IgD-negative memory B cell (primary cell): ENCODE measurements around the gene KRT38. TPM values are rescaled to one million over a fixed set of nuclear protein-coding genes. Genes with fewer than 3 reads are reported as not detected.

Source experiments
- H3K27ac Mint-ChIP-seq, 3 donors: one replicate each; pipeline ENCODE4 v1.8.0; 2020 to 2022; ENCODE audit warnings: mild to moderate bottlenecking in 3 of 3, mixed read lengths in 3 of 3, moderate library complexity in 1 of 3
- H3K27me3 Mint-ChIP-seq: one replicate; pipeline ENCODE4 v1.8.0; 2021; ENCODE audit warnings: mixed read lengths
- H3K36me3 Mint-ChIP-seq: one replicate; pipeline ENCODE4 v1.8.0; 2020; ENCODE audit warnings: mild to moderate bottlenecking, mixed read lengths
- H3K4me1 Mint-ChIP-seq, 3 donors: one replicate each; pipeline ENCODE4 v1.8.0; 2020 to 2022; ENCODE audit warnings: mixed read lengths in 3 of 3, mild to moderate bottlenecking in 1 of 3
- H3K4me3 Mint-ChIP-seq, 4 donors: one replicate each; pipeline ENCODE4 v1.8.0; 2020 to 2022; ENCODE audit warnings: mild to moderate bottlenecking in 4 of 4, mixed read lengths in 4 of 4, moderate library complexity in 3 of 4
- H3K9me3 Mint-ChIP-seq, 3 donors: one replicate each; pipeline ENCODE4 v1.8.0; 2020 to 2021; ENCODE audit warnings: mixed read lengths in 3 of 3, mild to moderate bottlenecking in 1 of 3
- polyA plus RNA-seq: library from polyadenylated mRNA; unstranded; fragments of 300-500 nt; fragmentation: Illumina TruSeq; gene quantifications from one replicate; pipeline ENCODE4 v1.2.3, GENCODE V29; 2021

Gene KRT38
- polyA plus RNA-seq, 1 donor from 2014 or later, result not detected

DNA sequence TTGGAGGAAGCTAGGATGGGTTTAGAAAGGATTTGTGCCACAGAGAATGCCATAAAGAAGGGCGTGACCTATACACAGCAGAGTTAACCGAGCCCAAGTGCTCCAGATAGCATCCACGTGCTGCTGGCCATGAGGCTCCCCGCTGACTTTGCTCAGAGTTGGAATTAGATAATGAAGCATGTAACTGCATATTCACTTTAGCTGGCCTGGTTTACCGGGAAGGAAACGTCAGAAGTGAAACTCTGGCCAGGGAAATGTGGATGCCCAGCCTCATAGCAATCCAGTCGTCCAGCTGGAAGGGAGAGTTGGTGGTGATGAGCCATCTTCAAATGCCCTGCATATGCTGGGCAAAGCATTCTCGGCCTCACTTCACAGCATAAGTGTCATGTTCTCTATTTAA, 34.1 kb upstream of the KRT38 start:
- Mint-ChIP-seq H3K27me3 (peaks cover 2% of the 10 kb centered on the region), H3K27ac (no peak overlapping the region), H3K4me1 (no peaks in the 10 kb centered on the region), H3K4me3 (no peak overlapping the region), H3K9me3 (peaks cover 0 to 11% (median 2%) of the 10 kb centered on the region in 3 donors), H3K36me3 (no peaks in the 10 kb centered on the region)

DNA sequence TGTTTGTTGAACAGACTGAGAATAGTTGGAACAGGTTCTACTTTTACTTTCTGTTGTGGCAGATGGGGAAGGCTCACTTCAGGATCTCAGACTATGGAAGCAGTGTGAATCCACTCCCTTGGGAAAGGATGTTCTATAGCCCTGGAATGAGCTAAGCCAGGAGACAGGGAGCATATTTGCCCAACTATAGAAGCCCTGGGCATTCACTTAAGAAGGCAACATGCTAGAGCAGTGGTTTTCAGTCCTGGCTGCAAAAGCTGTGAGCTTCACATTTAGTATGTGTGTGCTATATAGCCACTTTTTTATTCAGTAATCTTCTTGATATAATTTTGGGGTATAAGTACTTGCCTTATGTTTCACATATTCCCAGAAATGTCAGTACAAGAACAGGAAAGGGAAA, 27.6 kb upstream of the KRT38 start:
- H3K27me3 Mint-ChIP-seq, result peaks cover 17% of the 10 kb centered on the region
- H3K4me1 Mint-ChIP-seq, result no peaks in the 10 kb centered on the region
- peaks cover 0 to 20% (median 19%) of the 10 kb centered on the region in 3 donors for H3K9me3 Mint-ChIP-seq
- H3K36me3 Mint-ChIP-seq, result no peaks in the 10 kb centered on the region
- no peak overlapping the region for H3K4me3 Mint-ChIP-seq
- no peak overlapping the region for H3K27ac Mint-ChIP-seq

DNA sequence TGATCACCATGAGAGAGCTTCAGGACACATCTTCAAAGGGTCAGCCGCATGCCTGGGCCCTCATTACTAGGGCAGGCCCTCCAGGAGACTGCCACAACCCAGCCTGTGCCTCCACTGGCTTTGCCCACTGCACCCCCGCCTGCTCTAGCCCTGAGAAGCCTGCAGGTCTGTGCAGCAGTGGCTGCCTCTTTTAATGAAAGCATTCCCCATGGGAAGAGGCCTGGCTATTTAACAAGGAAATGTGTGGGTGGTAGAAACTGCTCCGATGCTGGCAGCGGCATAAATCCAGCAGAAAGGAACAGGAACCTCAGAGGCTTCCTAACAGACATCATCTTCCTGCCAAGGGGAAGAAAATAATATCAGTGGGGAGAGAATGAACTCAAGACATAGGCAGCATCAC, 26.8 kb upstream of the KRT38 start:
- Mint-ChIP-seq H3K4me3 (no peak overlapping the region), H3K27me3 (peaks cover 16% of the 10 kb centered on the region), H3K36me3 (no peaks in the 10 kb centered on the region), H3K4me1 (no peaks in the 10 kb centered on the region), H3K27ac (no peak overlapping the region), H3K9me3 (peaks cover 0 to 20% (median 17%) of the 10 kb centered on the region in 3 donors)

DNA sequence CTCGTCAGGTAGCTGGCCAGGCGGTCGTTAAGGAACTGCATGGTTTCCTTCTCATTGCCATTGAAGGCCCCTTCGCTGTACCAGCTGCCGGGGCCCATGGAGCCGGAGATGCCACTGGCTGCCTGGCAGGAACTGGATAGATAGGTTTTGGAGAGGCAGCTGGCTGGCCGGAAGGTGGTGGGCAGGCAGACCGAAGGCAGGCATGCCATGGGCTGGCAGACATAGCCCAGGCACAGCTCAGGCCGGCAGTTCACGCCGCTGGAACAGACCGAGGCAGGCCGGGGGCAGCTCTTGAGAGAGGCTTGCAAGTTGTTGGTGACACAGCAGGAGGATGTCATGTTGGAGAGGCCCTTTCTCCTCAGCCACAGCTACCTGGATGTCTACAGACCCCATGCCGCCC, 26.2 kb upstream of the KRT38 start, which contains the start of gene KRT32:
TSS of gene KRT32 (minus strand) at position 399 of the 400 bp plus-strand sequence. CDS start at position 338, 61 bp downstream.
- Mint-ChIP-seq H3K27ac (no peak within 1 kb of the TSS), H3K36me3 (no peaks in the 10 kb centered on the region), H3K4me3 (no peak within 1 kb of the TSS), H3K9me3 (peaks cover 0 to 18% (median 17%) of the 10 kb centered on the region in 3 donors), H3K27me3 (peaks cover 16% of the 10 kb centered on the region), H3K4me1 (no peaks in the 10 kb centered on the region)

DNA sequence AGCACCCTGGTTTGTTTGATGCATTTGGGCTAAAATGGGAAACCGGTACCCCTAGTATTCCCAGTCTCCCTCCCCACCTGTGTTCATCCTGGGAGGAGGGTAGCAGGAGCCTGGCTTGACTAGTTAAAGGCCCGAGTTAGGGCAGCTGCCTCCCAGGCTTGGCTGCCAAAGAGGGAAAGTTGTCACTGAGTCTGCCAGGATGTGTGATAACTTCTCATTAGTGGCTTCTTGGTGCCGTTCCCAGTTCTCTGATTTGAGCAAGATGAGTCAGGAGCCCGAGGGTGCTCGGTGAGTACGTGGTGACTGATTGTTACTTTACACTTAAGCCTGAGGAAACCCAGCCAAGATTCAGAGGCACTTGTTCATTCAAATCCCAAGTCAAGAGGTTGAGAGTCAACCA, 23.9 kb upstream of the KRT38 start:
- peaks cover 16% of the 10 kb centered on the region for H3K27me3 Mint-ChIP-seq
- H3K36me3 Mint-ChIP-seq, result no peaks in the 10 kb centered on the region
- peaks cover 0 to 15% (median 8%) of the 10 kb centered on the region in 3 donors for H3K9me3 Mint-ChIP-seq
- no peaks in the 10 kb centered on the region for H3K4me1 Mint-ChIP-seq
- no peak overlapping the region for H3K4me3 Mint-ChIP-seq
- peak overlapping the region in 1 of 3 donors; percentile 87 for H3K27ac Mint-ChIP-seq

DNA sequence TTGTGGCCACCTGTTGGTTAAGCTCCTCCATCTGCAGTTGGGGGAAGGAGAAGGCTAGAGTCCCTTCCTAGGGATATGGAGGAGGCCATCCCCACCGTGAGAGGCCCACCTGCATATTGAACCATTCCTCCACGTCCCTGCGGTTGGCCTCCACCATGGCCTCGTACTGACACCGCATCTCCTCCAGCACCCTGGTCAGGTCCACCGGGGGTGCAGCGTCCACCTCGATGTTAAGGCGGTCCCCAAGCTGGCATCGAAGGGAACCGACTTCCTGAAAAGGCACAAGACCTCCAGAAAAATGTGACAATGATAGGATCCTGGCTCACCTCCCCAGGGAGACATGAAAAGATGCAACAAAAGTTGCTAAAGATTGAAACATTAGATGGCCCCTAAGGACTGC, 23.4 kb upstream of the KRT38 start:
- Mint-ChIP-seq H3K36me3 (no peaks in the 10 kb centered on the region), H3K27ac (peak overlapping the region in 1 of 3 donors; percentile 87), H3K9me3 (peaks cover 0 to 11% (median 8%) of the 10 kb centered on the region in 3 donors), H3K4me1 (no peaks in the 10 kb centered on the region), H3K27me3 (peaks cover 16% of the 10 kb centered on the region), H3K4me3 (no peak overlapping the region)

DNA sequence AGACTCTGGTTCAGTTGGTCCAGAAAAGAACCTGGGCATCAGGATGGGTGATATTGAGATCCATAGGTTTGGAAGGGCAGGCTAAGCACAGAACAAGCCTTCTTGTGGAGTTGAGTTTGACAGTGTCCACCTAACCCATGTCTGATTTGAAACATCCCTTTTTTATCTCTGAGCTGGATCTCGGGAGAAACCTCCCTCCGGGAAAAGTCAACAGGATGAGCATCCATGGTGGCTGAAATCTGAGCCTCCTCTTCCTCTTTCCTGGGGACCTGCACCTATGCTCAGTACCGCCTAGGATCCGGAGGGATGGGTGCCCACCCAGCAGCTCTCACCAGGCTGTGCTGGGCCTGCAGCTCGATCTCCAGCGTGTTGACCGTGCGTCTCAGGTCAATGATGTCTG, 23.0 kb upstream of the KRT38 start:
- no peaks in the 10 kb centered on the region for H3K4me1 Mint-ChIP-seq
- peaks cover 0 to 10% (median 8%) of the 10 kb centered on the region in 3 donors for H3K9me3 Mint-ChIP-seq
- no peak overlapping the region for H3K4me3 Mint-ChIP-seq
- no peak overlapping the region for H3K27ac Mint-ChIP-seq
- H3K36me3 Mint-ChIP-seq, result no peaks in the 10 kb centered on the region
- peaks cover 15% of the 10 kb centered on the region for H3K27me3 Mint-ChIP-seq

DNA sequence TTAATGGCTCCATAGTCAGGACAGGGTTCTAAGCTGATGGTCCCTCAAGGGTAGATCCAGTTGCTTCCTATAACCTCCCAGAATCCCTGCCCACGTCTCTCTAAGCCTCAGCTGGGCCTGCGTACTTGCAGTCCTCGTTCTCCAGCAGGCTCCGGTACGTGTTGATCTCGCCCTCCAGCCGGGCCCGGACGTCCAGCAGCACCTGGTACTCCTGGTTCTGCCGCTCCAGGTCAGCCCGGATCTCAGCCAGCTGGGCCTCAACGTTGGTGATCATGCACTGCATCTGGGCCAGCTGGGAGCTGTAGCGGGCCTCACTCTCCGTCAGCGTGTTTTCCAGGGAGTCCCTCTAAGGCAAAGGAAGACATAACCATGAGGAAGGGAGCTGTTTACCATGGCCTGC, 21.9 kb upstream of the KRT38 start:
- Mint-ChIP-seq H3K36me3 (no peaks in the 10 kb centered on the region), H3K4me1 (no peaks in the 10 kb centered on the region)

DNA sequence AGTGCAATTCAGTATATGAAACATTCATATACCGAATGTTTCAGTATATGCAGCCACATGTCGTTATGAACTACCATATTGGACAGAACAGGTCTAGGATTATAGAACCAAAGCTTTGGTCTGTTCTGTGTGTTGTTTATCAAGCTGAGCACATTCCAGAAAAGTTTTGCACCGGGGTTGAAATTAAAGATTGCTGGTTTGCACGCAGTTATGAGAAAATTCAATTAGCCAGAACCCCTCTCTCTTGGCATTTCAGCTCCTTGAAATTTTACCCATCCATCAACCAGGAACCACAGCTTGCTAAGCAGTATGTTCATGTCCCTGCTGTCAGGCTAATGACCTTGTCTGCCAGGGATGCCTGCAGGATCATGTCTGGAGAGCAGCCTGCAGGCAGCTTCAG, 16.9 kb upstream of the KRT38 start:
- H3K4me1 Mint-ChIP-seq, result no peaks in the 10 kb centered on the region
- H3K27ac Mint-ChIP-seq, result no peak overlapping the region
- H3K27me3 Mint-ChIP-seq, result peaks cover 13% of the 10 kb centered on the region
- no peak overlapping the region for H3K4me3 Mint-ChIP-seq
- peaks cover 0 to 2% (median 0%) of the 10 kb centered on the region in 3 donors for H3K9me3 Mint-ChIP-seq
- H3K36me3 Mint-ChIP-seq, result no peaks in the 10 kb centered on the region

More for the DNA sequence above, 21.9 kb upstream of the KRT38 start:
- H3K4me3 Mint-ChIP-seq, result no peak overlapping the region
- peaks cover 13% of the 10 kb centered on the region for H3K27me3 Mint-ChIP-seq
- H3K27ac Mint-ChIP-seq, result no peak overlapping the region
- peaks cover 0 to 5% (median 1%) of the 10 kb centered on the region in 3 donors for H3K9me3 Mint-ChIP-seq

DNA sequence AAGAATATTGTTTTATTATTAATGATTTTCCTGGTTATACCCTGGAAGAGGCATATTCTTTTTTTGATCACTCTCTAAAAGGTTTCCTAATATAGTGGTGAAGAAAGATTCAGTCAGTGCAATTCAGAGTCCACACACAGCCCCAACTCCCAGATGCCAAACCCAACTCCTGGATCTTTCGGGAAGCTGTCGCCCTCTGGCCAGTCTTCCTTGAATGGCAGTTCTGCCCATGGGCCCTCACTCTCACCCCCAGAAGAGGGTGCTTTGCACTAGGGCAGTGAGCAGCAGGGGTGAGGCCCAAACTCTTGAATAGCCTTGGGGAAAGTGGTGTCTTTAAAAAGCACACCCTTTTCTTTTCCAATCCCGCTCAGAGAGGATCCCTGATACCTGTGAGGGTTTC, 15.4 kb upstream of the KRT38 start:
- no peaks in the 10 kb centered on the region for H3K36me3 Mint-ChIP-seq
- no peaks in the 10 kb centered on the region for H3K4me1 Mint-ChIP-seq
- no peak overlapping the region for H3K4me3 Mint-ChIP-seq
- peaks cover 0 to 2% (median 0%) of the 10 kb centered on the region in 3 donors for H3K9me3 Mint-ChIP-seq
- peaks cover 13% of the 10 kb centered on the region for H3K27me3 Mint-ChIP-seq
- no peak overlapping the region for H3K27ac Mint-ChIP-seq

DNA sequence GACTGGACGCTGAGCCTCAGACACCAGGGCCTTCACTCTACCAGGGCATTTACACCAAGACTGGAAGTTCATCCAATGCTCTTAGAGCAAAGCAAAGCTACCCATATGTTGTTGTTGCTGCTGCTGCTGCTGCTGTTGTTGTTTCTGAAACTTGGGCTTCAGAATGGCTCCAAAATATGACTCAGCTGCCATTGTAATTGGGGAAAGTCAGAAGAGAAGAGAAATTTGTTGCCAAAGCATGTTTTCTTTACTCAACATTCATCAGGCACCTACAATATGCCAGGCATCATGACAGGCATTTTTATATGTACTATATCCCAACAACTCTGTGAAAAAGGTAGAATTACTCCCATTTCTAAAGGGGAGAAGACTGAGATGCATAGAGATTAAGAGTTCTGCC, 14.5 kb upstream of the KRT38 start:
- H3K4me1 Mint-ChIP-seq, result no peaks in the 10 kb centered on the region

DNA sequence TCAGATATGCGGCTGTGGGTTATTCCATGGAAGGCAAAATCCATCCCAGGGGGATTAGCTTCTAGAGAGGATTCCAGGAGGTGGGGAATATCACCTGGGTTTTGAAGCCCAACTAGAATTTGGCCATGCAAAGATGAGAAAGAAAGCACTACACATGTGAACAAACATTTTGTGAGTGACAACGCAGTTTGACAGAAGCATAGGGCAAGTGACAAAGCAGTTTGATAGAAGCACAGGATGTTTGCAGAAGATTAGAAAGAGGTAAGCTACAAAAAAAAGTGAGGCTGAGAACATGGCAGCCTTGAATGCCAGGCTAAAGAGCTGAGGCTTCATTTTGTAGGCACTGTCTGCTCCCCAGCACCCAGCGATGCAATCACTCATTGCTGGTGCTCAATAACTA, 12.3 kb upstream of the KRT38 start:
- Mint-ChIP-seq H3K27me3 (peaks cover 10% of the 10 kb centered on the region), H3K36me3 (peaks cover 2% of the 10 kb centered on the region), H3K9me3 (peaks cover 0 to 2% (median 0%) of the 10 kb centered on the region in 3 donors), H3K4me3 (no peak overlapping the region), H3K27ac (peak overlapping the region in 1 of 3 donors; percentile 2), H3K4me1 (no peaks in the 10 kb centered on the region)

More for the DNA sequence above, 14.5 kb upstream of the KRT38 start:
- peaks cover under 1% of the 10 kb centered on the region for H3K36me3 Mint-ChIP-seq
- H3K27ac Mint-ChIP-seq, result no peak overlapping the region
- no peak overlapping the region for H3K4me3 Mint-ChIP-seq
- peaks cover 0 to 2% (median 0%) of the 10 kb centered on the region in 3 donors for H3K9me3 Mint-ChIP-seq
- H3K27me3 Mint-ChIP-seq, result peaks cover 15% of the 10 kb centered on the region

DNA sequence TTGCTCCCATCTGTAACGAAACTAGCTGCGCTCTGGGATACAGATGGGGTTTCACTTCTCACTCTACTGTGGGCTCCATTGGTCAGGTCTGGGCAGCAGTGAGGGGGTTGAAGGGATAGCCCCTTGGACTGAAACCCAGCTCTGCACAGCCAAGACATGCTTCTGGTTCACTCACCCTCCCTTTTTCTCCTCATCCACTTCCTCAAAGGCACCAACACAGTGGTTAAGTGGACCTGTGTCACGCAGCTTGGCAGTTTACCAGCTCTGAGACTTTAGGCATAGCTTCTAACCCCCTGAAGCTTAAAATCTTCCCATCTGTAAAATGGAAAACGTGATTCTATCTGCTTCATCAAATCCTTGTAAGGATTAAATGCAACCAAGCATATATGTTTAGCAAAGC, 11.5 kb upstream of the KRT38 start:
- Mint-ChIP-seq H3K27me3 (peaks cover 9% of the 10 kb centered on the region), H3K27ac (no peak overlapping the region), H3K9me3 (peaks cover 0 to 2% (median 0%) of the 10 kb centered on the region in 3 donors), H3K4me1 (no peaks in the 10 kb centered on the region), H3K36me3 (peaks cover 2% of the 10 kb centered on the region), H3K4me3 (no peak overlapping the region)

DNA sequence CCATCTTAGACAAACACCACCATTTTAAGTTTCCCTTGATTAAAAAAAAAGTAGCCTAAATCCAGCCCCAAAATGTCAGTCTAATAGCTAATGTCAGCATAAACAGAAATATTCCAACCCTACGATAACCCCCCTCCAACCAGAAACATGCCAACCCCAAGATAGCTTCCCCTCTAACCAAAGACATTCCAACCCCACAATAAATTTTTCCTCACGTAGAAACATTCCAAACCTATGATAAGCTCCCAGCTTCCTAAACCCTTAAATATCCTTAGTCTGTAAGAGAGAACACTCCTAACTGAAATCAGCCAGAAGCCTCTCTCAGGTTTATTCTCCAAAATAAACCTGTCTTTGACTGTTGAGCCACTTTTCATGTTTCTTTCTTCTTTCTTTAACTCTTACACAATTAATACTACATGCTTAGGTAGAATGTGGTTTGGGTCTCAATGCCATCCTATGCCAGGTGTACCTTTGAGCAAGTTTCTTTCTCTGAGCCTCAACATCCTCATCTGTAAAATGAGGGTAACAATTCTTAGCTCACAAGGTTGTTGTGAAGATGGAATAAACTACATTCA, 10.5 kb upstream of the KRT38 start:
- Mint-ChIP-seq H3K36me3 (peaks cover 2% of the 10 kb centered on the region), H3K27ac (no peak overlapping the region), H3K9me3 (peaks cover 0 to 2% (median 0%) of the 10 kb centered on the region in 3 donors), H3K27me3 (peaks cover 9% of the 10 kb centered on the region), H3K4me1 (no peaks in the 10 kb centered on the region), H3K4me3 (no peak overlapping the region)

DNA sequence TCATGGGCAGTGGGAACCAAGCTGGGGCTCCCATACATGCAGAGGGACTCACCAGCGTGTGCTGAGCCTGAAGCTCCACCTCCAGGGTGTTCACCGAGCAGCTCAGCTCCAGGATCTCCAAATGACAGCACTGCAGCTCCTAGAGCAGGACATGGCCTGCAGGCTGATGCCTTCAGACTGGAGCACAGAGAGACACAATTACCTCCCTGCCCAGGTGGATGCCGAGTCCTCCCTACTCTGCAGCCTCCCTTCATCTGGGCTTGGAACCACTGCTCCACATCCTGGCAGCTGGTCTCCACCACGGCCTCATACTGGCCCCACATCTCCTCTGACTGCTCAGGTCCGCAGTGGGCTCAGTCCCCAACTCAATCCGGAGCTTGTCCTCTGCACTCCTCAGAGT, 8.2 kb upstream of the KRT38 start:
- Mint-ChIP-seq H3K4me1 (no peaks in the 10 kb centered on the region), H3K4me3 (no peak overlapping the region), H3K36me3 (peaks cover 2% of the 10 kb centered on the region), H3K9me3 (peaks cover 0 to 2% (median 0%) of the 10 kb centered on the region in 3 donors), H3K27ac (no peak overlapping the region), H3K27me3 (peaks cover 4% of the 10 kb centered on the region)

DNA sequence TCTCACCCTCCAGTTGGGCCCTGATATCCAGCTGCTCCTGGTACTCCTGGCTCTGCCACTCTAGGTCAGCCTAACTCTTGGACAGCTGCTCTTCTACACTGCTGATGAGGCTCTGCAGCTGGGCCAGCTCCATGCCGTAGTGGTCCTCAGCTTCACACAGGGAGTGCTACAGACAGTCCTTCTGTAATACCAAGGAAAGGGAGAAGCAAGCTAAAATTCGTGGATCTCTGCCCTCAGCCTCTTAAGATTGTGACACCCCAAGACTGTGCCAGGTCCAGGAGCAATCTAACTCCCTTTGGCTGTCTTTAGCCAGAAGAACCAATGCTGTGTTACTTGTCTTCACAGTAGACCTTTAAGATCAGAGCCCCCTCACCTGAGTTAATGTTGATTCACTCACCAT, 7.7 kb upstream of the KRT38 start:
- H3K4me3 Mint-ChIP-seq, result no peak overlapping the region
- H3K4me1 Mint-ChIP-seq, result no peaks in the 10 kb centered on the region
- H3K9me3 Mint-ChIP-seq, result no peaks in the 10 kb centered on the region
- H3K27me3 Mint-ChIP-seq, result peaks cover 6% of the 10 kb centered on the region
- no peak overlapping the region for H3K27ac Mint-ChIP-seq
- peaks cover 2% of the 10 kb centered on the region for H3K36me3 Mint-ChIP-seq
